GM21381 (cell line): ENCODE results near the gene PKD1.

Experiments
- ATAC-seq: cut with Tn5 transposase; IDR thresholded peaks from one replicate; pipeline ENCODE4 v1.9.1; 2021; ENCODE audit warnings: mild to moderate bottlenecking, moderate library complexity; ENCODE audit not compliant: unreplicated experiment

PKD1 gene

DNA sequence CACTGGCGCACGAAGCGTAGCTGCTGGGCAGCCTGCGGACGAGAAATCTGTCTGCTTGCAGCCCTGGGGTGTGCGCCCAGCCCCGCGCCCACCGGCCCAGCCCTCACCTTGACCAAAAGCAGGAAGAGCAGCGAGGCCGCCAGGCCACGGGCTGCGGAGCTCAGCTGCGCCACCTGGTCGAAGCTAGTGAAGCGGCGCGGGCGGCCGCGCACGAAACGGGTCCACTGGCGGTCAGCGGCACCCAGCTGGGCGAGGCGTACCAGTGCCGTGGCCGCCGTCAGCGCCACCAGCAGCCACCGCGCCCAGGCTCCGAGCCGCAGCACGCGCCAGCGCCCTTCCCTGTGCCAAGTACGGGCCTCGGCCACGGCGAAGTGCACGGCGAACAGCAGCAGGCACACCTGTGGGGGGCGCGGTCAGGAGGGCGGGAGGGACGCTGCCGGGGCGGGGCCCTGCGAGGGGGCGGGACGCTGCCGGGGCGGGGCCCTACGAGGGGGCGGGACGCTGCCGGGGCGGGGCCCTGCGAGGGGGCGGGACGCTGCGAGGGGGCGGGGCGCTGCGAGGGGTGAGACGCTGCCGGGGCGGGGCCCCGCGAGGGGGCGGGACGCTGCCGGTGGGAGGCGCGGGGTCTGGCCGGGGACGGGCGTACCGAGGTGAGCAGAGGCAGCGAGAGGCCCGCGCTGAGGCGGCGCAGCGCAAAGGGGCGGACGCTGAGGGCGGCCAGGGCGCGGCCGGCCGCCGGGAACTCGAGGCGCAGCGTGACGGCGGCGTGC, 44.7 kb downstream of the PKD1 start:
- no peak for ATAC-seq

- no peak for ATAC-seq
Observed at GRCh38 chr16:2090481-2090776, 45.3 kb downstream of the PKD1 start.

DNA sequence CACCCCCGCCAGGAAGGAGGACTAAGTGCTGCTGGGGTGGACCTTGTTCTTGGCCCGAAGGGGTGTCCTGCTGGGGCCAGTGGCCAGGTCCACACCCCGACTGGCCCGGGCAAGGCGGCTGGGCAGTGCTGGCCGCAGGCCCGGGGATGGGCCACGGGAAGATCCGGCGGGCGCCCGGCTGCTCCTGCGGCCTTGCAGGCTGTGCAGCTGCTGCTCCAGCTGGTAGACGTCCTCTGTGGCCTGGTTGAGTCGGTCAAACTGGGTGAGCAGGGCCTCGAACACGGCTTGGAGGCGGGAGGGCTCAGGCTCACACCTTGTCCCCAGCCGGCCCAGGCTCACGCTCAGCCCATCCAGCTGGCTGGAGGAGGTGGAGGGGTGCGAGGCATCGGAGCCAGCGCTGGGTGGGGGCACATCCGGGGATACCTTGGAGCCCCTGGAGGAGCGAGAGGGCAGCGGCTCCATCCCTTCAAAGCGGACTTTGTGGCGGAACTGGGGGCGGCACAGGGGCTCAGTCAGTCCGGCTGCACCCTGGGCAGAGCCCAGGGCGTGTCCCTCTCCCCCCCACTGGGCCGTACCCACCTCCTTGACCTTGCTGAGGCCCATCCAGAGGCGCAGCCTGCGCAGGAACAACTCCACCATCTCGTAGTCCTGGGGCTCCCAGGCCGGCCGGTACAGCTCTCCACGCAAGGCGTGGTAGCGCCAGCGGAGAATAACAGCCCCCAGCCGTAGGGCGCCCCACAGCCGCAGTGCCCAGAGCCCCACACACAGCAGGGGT, 45.8 kb downstream of the PKD1 start:
- ATAC-seq: no peak

- ATAC-seq: no peak
Observed at GRCh38 chr16:2088759-2089358, 46.8 kb downstream of the PKD1 start.

GRCh38 chr16:2087748-2088631, 47.7 kb downstream of the PKD1 start:
- no peak for ATAC-seq

DNA sequence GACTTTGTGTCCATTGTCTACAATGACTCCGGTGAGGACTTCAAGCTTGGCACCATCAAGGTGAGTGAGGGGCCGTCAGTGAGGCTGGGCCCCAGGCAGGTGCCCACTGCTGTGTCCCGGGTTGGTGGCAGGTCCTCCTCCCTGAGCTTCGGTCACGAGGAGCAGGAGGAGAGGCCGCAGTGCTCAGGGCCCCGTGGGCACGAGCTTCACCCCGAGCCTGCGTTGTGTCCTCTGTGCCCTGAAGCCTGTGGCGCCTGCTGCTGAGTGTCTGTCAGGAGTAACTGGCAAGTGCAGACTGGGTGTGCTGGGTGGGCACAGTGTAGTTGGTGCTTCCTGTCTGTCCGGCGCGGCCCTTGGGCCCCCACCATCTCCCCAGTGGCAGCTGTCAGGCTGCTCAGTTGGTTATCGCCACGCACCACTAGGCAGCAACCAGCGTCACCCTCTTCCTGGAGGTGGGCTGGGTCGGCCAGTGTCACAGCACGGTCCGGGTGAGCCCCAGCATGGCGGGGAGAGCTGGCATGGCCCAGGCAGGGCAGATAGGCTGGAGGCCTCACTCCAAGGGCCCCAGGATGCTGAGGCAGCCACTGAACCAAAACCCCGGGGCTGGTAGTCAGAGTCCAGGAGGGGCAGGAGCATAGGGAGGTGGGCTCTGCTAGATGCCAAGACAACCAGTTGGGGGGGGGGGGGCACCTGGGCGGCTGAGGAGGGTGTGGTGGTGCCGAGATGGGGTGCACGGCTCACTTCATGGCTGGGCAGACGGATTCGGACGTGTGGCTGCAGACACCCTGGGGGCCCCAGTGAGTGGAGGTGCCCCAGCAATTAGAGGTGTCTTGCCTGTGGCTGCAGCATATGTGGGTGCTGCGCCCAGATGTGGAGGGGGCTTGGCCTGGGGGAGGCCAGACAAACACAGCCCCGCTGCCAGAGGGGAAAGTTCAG, 48.6 kb downstream of the PKD1 start:
- ATAC-seq: no peak

- no peak for ATAC-seq
Observed at GRCh38 chr16:2086106-2086742, 49.5 kb downstream of the PKD1 start.

- ATAC-seq: no peak
Observed at GRCh38 chr16:2085669-2086068, 50.0 kb downstream of the PKD1 start.

- no peak for ATAC-seq
Observed at GRCh38 chr16:2084895-2085625, 50.6 kb downstream of the PKD1 start.

DNA sequence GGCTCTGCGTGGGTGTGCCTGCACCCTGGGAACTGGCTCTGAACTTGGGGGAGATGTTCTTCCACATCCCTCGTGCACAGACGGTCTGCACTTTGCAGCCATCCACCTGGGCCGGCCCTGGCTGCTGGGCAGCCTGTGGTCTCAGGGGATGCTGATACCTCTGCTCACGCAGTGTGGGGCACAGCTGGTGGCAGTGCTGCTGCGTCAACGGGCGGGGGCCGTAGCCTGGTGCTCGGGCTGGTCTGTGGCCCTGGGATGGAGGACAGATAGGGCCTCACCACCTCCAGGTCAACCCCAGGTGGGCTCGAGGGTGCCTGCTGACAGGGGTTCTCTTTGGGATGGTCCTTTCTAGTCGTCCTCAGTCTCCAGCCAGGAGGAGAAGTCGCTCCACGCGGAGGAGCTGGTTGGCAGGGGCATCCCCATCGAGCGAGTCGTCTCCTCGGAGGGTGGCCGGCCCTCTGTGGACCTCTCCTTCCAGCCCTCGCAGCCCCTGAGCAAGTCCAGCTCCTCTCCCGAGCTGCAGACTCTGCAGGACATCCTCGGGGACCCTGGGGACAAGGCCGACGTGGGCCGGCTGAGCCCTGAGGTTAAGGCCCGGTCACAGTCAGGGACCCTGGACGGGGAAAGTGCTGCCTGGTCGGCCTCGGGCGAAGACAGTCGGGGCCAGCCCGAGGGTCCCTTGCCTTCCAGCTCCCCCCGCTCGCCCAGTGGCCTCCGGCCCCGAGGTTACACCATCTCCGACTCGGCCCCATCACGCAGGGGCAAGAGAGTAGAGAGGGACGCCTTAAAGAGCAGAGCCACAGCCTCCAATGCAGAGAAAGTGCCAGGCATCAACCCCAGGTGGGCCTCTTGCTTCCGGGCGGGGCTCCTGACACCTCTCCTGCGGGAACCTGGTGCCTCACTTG, 51.6 kb downstream of the PKD1 start:
- no peak for ATAC-seq

DNA sequence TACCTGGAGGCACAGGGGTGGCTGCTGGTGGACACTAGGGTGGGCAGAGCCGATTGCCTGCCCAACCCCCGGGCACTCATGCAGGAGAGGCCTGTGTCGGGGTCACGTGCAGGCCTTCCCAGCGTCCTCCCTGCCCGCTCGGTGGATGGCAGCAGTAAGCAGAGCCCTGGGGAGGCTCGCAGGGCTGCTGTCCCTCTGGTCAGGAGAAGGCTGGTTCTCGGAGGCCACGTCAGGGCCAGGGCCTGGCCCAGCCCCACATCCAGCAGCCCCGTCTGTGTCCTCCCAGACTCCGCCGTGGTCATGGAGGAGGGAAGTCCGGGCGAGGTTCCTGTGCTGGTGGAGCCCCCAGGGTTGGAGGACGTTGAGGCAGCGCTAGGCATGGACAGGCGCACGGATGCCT, 52.3 kb downstream of the PKD1 start:
- no peak for ATAC-seq

GRCh38 chr16:2082983-2083364, 52.7 kb downstream of the PKD1 start:
- no peak for ATAC-seq

DNA sequence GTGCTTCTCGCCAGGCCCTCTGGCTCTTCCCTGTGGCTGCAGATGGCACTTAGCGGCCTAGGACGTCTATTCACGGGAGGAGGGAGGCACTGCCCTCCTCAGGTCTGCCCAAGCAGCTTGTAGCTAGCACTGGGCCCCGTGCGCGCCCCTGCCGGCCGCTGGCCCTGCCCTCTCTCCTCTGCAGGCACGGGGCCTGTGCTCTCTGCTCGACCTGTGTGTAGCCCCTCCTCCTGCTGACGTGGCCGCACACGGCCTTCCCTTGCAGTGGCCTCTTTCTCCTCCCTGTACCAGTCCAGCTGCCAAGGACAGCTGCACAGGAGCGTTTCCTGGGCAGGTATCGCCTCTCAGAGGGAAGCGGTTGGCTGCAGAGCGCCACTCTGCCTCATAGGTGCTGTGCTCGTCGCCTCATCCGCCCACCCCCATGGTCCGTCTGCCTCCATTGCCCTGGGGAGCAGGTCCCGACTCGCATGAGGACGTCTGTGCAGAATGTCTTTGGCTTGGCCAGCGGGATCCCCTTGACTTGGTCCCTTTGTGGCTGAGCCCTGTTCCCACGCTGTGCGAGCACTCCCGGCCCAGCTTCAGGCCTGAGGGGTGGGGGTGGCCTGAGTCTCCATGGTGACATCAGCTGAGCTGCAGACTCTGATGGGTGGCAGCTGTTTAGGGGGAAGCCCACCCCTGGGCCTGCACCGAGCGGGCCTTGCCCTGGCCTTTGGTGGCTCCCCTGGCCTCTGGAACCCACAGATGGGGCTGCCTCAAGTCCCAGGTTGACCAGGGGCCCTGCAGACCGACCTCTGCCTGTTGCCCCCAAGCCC, 53.3 kb downstream of the PKD1 start:
- ATAC-seq: no peak

GRCh38 chr16:2081201-2082084, 54.3 kb downstream of the PKD1 start:
- ATAC-seq: no peak

DNA sequence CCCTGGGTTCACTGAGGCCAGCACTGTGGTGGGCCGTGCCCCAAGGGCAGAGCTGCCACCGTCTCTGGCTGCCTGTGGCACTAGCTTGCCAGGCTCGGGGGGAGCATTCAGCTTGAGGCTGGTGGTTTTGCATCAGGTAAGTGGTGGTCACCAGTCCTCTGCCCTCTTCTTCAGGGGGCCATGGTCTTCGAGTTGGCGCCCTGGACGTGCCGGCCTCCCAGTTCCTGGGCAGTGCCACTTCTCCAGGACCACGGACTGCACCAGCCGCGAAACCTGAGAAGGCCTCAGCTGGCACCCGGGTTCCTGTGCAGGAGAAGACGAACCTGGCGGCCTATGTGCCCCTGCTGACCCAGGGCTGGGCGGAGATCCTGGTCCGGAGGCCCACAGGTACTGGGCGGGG, 55.7 kb downstream of the PKD1 start:
- no peak for ATAC-seq

GRCh38 chr16:2079311-2079800, 56.3 kb downstream of the PKD1 start:
- ATAC-seq: no peak
